GM10248 (cell line): ENCODE measurements around the gene PLA2G2D.
"Not testable (repeated sequence)": the region's sequence is repeated elsewhere in the genome, so short reads cannot be mapped to it uniquely, and the experiment has no call there.

Source experiments
- CTCF ChIA-PET: fragments of 300-600 bp; sonication (Branson Sonifier 250); formaldehyde crosslinking; extraction: SDS; loops from one replicate; lab custom pipeline; 2021; ENCODE audit warnings: antibody characterized with exemption; lab: Yijun Ruan, JAX
- POLR2A ChIA-PET: fragments of 350-650 bp; sonication (Branson Sonifier 250); formaldehyde crosslinking; extraction: SDS; loops from one replicate; lab custom pipeline; 2020; ENCODE audit warnings: antibody characterized with exemption; lab: Yijun Ruan, JAX
- DNase-seq: peaks from one replicate; pipeline ENCODE4 v3.0.0; 2012; ENCODE audit errors: extremely low spot score
- CTCF ChIP-seq: IDR thresholded peaks from 2 replicates; pipeline ENCODE4 v1.5.1; 2012; ENCODE audit warnings: mild to moderate bottlenecking, low read depth; ENCODE audit errors: extremely low read depth, missing control alignments, control extremely low read depth

PLA2G2D gene

GRCh38 chr1:20134995-20135394 lies 15.7 kb upstream of the PLA2G2D start:
- ChIA-PET CTCF (no interaction called here), POLR2A (no interaction called here)
- no peak for DNase-seq
- no peak for TF ChIP-seq CTCF

GRCh38 chr1:20130518-20130917 lies 11.2 kb upstream of the PLA2G2D start:
- CTCF ChIA-PET, DNase-seq, POLR2A ChIA-PET: not testable (repeated sequence)

GRCh38 chr1:20126806-20127440 lies 7.6 kb upstream of the PLA2G2D start:
- TF ChIP-seq CTCF, result no peak
- ChIA-PET CTCF (interaction anchor here (1.3 to 4.6 kb wide), 4 partner anchors 10 to 25 kb away, joined by 3 to 34 read pairs (median 10); no protein-coding TSS in a partner anchor), POLR2A (no interaction called here)
- no peak for DNase-seq

GRCh38 chr1:20126041-20126805 lies 6.9 kb upstream of the PLA2G2D start:
- peak; percentile 72 for DNase-seq
- no peak for TF ChIP-seq CTCF
- CTCF ChIA-PET, result interaction anchor here (1.1 to 4.6 kb wide), 8 partner anchors 10 to 70 kb away, joined by 3 to 34 read pairs (median 4); no protein-coding TSS in a partner anchor
- POLR2A ChIA-PET, result no interaction called here

- CTCF ChIA-PET, result interaction anchor here (1.1 to 4.6 kb wide), 7 partner anchors 8 to 69 kb away, joined by 3 to 34 read pairs (median 4); no protein-coding TSS in a partner anchor
- no peak for DNase-seq
- POLR2A ChIA-PET, result no interaction called here
- TF ChIP-seq CTCF, result no peak
Measured at GRCh38 chr1:20125100-20125499, 5.8 kb upstream of the PLA2G2D start.

- DNase-seq, result no peak
- CTCF ChIA-PET, result interaction anchor here (1.2 to 4.6 kb wide), 4 partner anchors 9 to 28 kb away, joined by 3 to 34 read pairs (median 10); no protein-coding TSS in a partner anchor
- POLR2A ChIA-PET, result no interaction called here
- TF ChIP-seq CTCF, result no peak
Measured at GRCh38 chr1:20124456-20125057, 5.2 kb upstream of the PLA2G2D start.
